Right lobe of liver (tissue), 6 donors: Measurements from ENCODE around the gene FAM120C. TPM values are rescaled to one million over a fixed set of nuclear protein-coding genes. Genes with fewer than 3 reads are reported as not detected.

Source experiments
- ATAC-seq, 4 donors: fragments of 200-7000 bp; cut with Tn5 transposase; one replicate each; pipeline ENCODE4 v1.9.1; 2020; ENCODE audit warnings: mild to moderate bottlenecking in 4 of 4, moderate library complexity in 4 of 4
- DNase-seq, 3 donors: peaks; one replicate each; pipeline ENCODE4 v3.0.0-alpha.2; 2020
- H3K27ac ChIP-seq, 3 donors: fragments of 200-600 bp; one replicate each; pipeline ENCODE4 v1.8.0; 2022
- H3K27me3 ChIP-seq, 2 donors: fragments of 200-600 bp; one replicate each; pipeline ENCODE4 v1.8.0; 2022
- H3K36me3 ChIP-seq, 4 donors: fragments of 200-600 bp; sonication (generic) in 1 of 4; one replicate each; pipeline versions ENCODE4 v1.5.1 to v1.8.0; 2017 to 2022; ENCODE audit warnings: control low read depth in 1 of 4
- H3K4me1 ChIP-seq, 4 donors: fragments of 200-600 bp; sonication (generic) in 1 of 4; one replicate each; pipeline versions ENCODE4 v1.5.1 to v1.8.0; 2017 to 2022; ENCODE audit warnings: control low read depth in 1 of 4
- H3K4me3 ChIP-seq, 3 donors: fragments of 200-600 bp; one replicate each; pipeline ENCODE4 v1.8.0; 2022
- H3K9me3 ChIP-seq, 4 donors: fragments of 200-600 bp; sonication (generic) in 1 of 4; one replicate each; pipeline versions ENCODE4 v1.5.1 to v1.8.0; 2017 to 2022; ENCODE audit warnings: control low read depth in 1 of 4
- POLR2A ChIP-seq: fragments of 450-650 bp; IDR thresholded peaks from one replicate; pipeline ENCODE4 v1.6.1; 2017; ENCODE audit warnings: antibody characterized with exemption, mild to moderate bottlenecking
- WGBS: methylation state at CpG from one replicate; pipeline ENCODE4 v1.1.6; 2018; ENCODE audit warnings: low coverage, low lambda C conversion rate; ENCODE audit not compliant: insufficient coverage; ENCODE audit errors: missing lambda C conversion rate; 5-methylcytosine and 5-hydroxymethylcytosine counted together
- intact Hi-C, 2 donors: fragments of 100-400 bp; cut with DNase I; formaldehyde crosslinking; loops; one replicate each; pipeline versions ENCODE4 v1.11.2 to v1.14.1; 2022
- total RNA-seq, 6 experiments: library from RNA; depleted of rRNA in 2 of 6; stranded (reverse); fragments of >200 nt in 2 of 6; fragmentation: NEBNext Ultra II Directional in 3 of 6; extraction: Animal tissue kit (Norgen Biotek cat#: 25700) in 3 of 6; gene quantifications; one replicate each; pipeline versions ENCODE4 v1.1.0 to v1.2.4, GENCODE V29; 2016 to 2023
- TF ChIP-seq, protein P1 (sequence below), 4 donors: fragments of 200-600 bp in 3 of 4; fragments of 450-650 bp in 1 of 4; IDR thresholded peaks; one replicate each; pipeline versions ENCODE4 v1.5.1 to v1.8.0; 2016 to 2022; ENCODE audit warnings: antibody characterized with exemption in 4 of 4, mild to moderate bottlenecking in 2 of 4
- donor health status: DM: no; HTN: yes; CAD: no.
- donor health status: DM: no; HTN: no; CAD: no.
- donor health status: DM: no; HTN: no; CAD: no.
- donor health status: DM: no; HTN: yes; CAD: no.
- donor health status: DM: no; HTN: yes; CAD: no.

Gene FAM120C
- total RNA-seq, 6 experiments from 2014 or later, result 2.9 to 5.0 (median 4.3) TPM

DNA sequence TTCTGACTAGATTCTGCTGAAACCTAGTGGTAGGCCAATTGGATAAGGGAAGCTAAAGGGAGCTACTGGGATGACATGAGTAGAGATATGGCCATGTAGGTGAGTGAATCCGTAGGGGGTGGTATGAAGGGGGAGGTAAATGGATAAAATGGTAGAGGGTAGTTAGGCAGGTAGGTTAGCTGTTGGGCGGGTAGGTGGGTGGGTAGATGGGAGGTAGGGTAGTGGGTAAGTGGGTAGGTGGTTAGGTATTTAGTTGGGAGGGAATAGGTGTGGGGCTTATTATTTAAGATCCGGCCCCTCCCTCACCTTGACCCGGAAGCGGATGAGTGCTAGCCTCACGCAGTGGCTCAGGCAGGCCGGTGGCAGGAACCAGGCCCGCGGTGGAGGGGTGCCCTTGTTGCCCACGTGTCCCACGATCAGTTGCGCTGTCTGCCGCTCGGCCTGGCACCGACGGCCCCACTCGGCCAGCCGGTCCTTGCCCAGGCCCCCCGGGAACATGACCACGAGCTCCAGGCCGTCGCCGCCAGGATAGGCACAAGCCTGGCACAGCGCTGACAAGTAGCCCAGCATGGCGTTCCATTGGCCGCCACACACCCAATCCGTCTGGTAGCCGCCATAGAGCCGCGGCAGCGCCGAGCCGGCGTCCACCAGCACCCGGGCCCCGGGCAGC, 725 bp downstream of the FAM120C start:
- peaks cover 0 to 18% (median 0%) of the 10 kb centered on the region in 4 donors for H3K4me1 ChIP-seq
- ATAC-seq (peak; percentile 75 to 86 (median 84)), DNase-seq (peak; percentile 74 to 80 (median 79))
- H3K36me3 ChIP-seq, result no peaks in the 10 kb centered on the region
- 14% methylated on average over 2 of the region's 36 CpGs for WGBS
- TF ChIP-seq, protein P1, sequence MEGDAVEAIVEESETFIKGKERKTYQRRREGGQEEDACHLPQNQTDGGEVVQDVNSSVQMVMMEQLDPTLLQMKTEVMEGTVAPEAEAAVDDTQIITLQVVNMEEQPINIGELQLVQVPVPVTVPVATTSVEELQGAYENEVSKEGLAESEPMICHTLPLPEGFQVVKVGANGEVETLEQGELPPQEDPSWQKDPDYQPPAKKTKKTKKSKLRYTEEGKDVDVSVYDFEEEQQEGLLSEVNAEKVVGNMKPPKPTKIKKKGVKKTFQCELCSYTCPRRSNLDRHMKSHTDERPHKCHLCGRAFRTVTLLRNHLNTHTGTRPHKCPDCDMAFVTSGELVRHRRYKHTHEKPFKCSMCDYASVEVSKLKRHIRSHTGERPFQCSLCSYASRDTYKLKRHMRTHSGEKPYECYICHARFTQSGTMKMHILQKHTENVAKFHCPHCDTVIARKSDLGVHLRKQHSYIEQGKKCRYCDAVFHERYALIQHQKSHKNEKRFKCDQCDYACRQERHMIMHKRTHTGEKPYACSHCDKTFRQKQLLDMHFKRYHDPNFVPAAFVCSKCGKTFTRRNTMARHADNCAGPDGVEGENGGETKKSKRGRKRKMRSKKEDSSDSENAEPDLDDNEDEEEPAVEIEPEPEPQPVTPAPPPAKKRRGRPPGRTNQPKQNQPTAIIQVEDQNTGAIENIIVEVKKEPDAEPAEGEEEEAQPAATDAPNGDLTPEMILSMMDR (IDR thresholded peaks at IDR 0.05), result no peak
- TF ChIP-seq POLR2A, result peak; percentile 40
- peak overlapping the region; percentile 59 to 84 (median 69) for H3K4me3 ChIP-seq
- no peaks in the 10 kb centered on the region for H3K9me3 ChIP-seq
- intact Hi-C loops, result no loop called here
- no peaks in the 10 kb centered on the region for H3K27me3 ChIP-seq
- H3K27ac ChIP-seq, result peak overlapping the region in 2 of 3 donors; percentile 61 to 65

DNA sequence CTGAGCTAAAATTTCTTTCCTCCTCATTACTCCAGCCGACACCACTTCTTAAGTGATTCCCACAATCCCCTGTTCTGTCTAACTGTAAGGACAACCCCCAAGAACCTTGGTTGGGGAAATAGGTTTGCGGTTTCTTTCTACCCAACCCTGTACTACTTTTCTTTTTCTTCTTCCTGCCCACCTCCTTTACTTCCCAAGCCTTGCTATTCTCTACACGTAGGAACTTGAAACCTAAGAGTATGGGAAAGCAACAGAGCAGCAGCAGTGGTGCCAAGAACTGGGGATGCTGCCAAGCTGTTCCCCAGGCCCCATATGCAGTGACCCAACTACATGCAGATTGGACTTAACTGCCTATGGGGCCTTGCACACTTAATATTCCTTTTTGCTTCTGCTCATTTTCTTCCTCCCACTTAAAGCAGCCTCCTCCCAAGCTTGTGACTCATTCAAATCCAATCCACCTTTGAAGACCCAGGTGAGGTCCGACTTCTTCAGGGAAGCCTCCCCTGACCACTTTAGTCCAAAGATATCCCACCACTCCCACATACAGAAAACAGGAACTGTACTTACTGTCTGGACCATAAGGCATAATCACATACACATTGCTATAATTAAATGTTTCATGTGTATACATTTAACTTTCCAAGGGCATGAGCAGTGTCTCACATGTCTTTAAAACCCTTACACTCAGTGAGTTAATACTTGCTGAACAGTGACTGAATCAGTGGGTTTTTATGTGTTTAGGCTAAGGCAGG, 1.7 kb downstream of the FAM120C start:
- ATAC-seq (no peak), DNase-seq (no peak)
- peaks cover 0 to 18% (median 0%) of the 10 kb centered on the region in 4 donors for H3K4me1 ChIP-seq
- no peak for TF ChIP-seq POLR2A
- TF ChIP-seq, protein P1 (IDR thresholded peaks at IDR 0.05), result no peak
- no peaks in the 10 kb centered on the region for H3K27me3 ChIP-seq
- H3K9me3 ChIP-seq, result no peaks in the 10 kb centered on the region
- 34% methylated on average over 4 of the region's 4 CpGs for WGBS
- intact Hi-C loops, result no loop called here
- no peak overlapping the region for H3K27ac ChIP-seq
- no peaks in the 10 kb centered on the region for H3K36me3 ChIP-seq
- H3K4me3 ChIP-seq, result peak overlapping the region; percentile 59 to 84 (median 69)

DNA sequence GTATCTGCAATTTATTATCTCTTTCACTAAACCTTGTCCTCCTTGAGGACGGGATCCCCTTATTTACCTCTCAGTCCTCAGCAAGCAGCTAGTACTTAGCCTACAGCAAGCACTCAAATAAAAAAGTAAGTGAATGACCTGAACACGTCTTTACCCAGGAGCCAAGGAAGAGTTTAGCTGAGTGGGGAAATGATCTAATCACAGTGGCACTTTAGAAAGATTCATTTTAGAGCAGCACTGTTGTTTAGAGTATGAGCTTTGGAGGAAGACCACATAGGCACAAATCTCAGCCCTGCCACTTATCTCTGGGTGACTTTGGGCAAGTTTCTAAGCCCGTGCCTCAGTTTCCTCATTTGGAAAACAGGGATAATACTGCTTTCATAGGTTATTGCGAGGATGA, 2.7 kb downstream of the FAM120C start:
- Histone ChIP-seq H3K27ac (no peak overlapping the region), H3K4me3 (no peak overlapping the region), H3K36me3 (no peaks in the 10 kb centered on the region), H3K9me3 (no peaks in the 10 kb centered on the region), H3K27me3 (no peaks in the 10 kb centered on the region), H3K4me1 (peaks cover 0 to 18% (median 0%) of the 10 kb centered on the region in 4 donors)
- DNase-seq, result no peak
- no peak for ATAC-seq
- TF ChIP-seq, protein P1 (IDR thresholded peaks at IDR 0.05), result no peak
- no peak for TF ChIP-seq POLR2A
- 39% methylated on average over 4 of the region's 4 CpGs for WGBS
- intact Hi-C loops, result no loop called here

DNA sequence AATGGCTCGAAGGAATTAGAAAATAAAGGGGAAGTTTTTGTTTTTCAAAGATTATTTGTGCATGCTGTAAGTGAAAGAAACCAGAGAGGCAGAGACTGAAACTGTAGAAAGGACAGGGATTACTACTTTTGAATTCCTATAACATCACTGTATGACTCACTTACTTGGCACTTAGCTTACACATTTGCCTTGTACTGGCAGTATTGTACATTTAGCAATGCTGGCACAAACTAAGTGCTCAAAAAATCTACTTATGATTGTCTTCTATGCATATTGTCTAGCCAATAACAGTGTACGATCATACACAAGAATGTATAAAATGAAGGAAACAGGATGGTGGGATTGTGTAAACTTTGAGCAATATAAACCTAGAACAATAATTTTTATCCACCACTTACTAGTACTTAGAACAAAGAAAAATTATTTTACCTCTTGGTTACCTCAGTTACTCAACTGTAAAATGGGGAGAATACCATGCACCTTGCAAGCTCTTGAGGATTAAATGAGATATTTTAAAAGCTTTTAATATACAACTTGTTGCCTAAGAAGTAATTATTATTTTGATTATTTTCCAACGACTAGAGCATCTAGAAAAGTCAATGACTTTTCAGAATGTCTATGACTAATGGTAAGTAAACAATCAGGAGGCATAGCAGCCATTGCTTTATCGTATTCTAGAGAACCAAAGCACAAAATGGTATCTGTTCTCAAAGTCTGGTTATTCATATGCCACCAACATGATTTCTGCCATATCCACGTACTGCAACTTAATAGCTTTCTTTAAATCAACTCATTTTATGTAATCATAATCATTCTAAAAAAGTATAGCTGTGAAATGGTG, 4.7 kb downstream of the FAM120C start:
- TF ChIP-seq POLR2A, result no peak
- TF ChIP-seq, protein P1 (IDR thresholded peaks at IDR 0.05), result no peak
- Histone ChIP-seq H3K27ac (no peak overlapping the region), H3K4me1 (peaks cover 0 to 18% (median 0%) of the 10 kb centered on the region in 4 donors), H3K36me3 (no peaks in the 10 kb centered on the region), H3K9me3 (no peaks in the 10 kb centered on the region), H3K27me3 (no peaks in the 10 kb centered on the region), H3K4me3 (no peak overlapping the region)
- intact Hi-C loops, result no loop called here
- 45% methylated on average over 5 of the region's 5 CpGs for WGBS
- DNase-seq, result no peak
- peak in 1 of 4 donors; percentile 53 for ATAC-seq
